Cardiac septum (tissue), 1 donor: ENCODE results near the gene MCCC2. TPM values are rescaled to one million over a fixed set of nuclear protein-coding genes. Genes with fewer than 3 reads are reported as not detected.
"Not testable (repeated sequence)": the region's sequence is repeated elsewhere in the genome, so short reads cannot be mapped to it uniquely, and the experiment has no call there.

Experiments used
- DNase-seq: peaks from one replicate; pipeline ENCODE4 v3.0.0-alpha.2; 2020; ENCODE audit warnings: low spot score
- intact Hi-C: fragments of 100-400 bp; cut with DNase I; formaldehyde crosslinking; loops from one replicate; pipeline ENCODE4 v1.14.0; 2022
- total RNA-seq: library from RNA; stranded (reverse); fragmentation: NEBNext Ultra II Directional; extraction: Animal tissue kit (Norgen Biotek cat#: 25700); gene quantifications from one replicate; pipeline ENCODE4 v1.2.1, GENCODE V29; 2021
- donor health status: DM: no; HTN: no; CAD: no.

The MCCC2 gene
- total RNA-seq, 1 donor from 2014 or later = 85.6 TPM

GRCh38 chr5:71652349-71652748 lies 65.2 kb downstream of the MCCC2 start:
- intact Hi-C loops = no loop called here
- no peak for DNase-seq

GRCh38 chr5:71652803-71653543 lies 65.8 kb downstream of the MCCC2 start:
- DNase-seq = no peak
- intact Hi-C loops = no loop called here

- intact Hi-C loops = no loop called here
- DNase-seq = no peak
Measured at GRCh38 chr5:71658916-71659662, 71.9 kb downstream of the MCCC2 start.

- no peak for DNase-seq
- intact Hi-C loops = no loop called here
Measured at GRCh38 chr5:71662381-71662780, 75.2 kb downstream of the MCCC2 start.

GRCh38 chr5:71663191-71663969 lies 76.2 kb downstream of the MCCC2 start:
- DNase-seq = no peak
- intact Hi-C loops = no loop called here

GRCh38 chr5:71664615-71665014 lies 77.5 kb downstream of the MCCC2 start:
- intact Hi-C loops, DNase-seq: not testable (repeated sequence)

GRCh38 chr5:71666321-71666720 lies 79.2 kb downstream of the MCCC2 start:
- DNase-seq = no peak
- intact Hi-C loops = no loop called here

DNA sequence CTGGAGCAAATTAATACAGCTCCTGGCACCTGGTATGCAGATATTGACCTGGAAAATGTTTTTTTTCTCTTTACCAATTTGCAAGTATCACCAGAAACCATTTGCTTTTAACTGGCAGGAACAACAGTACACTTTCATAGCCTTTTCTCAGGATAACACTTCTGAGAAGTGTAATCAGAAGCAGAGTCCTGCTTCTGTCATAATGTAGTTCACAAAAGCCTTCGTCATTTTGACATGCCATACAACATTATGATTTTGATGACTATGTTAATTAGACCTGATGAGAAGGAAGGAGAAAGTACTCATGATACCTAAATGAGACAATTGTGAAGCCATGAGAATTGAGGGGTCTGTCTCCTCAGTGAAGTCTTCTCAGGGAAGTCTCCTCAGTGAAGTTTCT lies 90.8 kb downstream of the MCCC2 start:
- no peak for DNase-seq
- intact Hi-C loops = no loop called here

DNA sequence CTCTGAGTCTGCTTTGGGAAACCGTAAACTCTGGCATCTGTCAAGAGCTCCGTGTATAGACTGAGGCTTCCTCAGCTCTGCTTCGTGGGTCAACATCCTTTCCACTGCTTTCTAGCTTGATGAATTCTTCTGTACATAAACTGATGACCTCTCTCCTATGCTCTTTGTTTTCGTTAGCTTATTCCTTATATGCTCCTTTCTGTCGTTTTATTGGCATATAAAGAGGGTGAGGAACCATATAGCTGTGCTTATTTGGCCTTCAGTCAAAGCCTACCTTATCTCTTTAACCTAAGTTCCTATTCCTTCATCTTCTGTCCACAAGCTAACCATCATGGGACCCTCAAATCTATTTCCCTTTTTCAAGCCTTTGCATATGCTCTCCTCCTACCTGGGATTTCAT lies 92.6 kb downstream of the MCCC2 start:
- no peak for DNase-seq
- intact Hi-C loops = no loop called here

DNA sequence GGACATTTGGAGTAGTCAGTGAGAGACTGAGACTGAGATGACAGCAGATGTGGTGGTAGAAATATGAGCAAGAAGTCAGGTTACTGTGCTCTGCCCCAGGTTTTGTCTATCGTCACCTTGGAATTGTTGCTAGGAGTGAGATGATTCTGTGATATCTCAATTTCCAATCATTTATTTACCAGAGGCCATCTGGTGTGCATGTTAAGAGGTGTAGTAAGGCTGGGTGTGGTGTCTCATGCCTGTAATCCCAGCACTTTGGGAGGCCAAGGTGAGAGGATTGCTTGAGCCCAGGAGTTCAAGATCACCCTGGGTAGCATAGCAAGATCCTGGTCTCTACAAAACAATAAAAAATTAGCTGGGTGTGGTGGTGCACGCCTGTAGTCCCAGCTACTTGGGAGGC lies 93.4 kb downstream of the MCCC2 start:
- intact Hi-C loops = no loop called here

GRCh38 chr5:71681296-71681695 lies 94.2 kb downstream of the MCCC2 start:
- intact Hi-C loops = no loop called here
- DNase-seq = no peak

More for the DNA sequence above, 93.4 kb downstream of the MCCC2 start:
- DNase-seq = no peak

- intact Hi-C loops = no loop called here
- DNase-seq = no peak
Measured at GRCh38 chr5:71684309-71684708, 97.2 kb downstream of the MCCC2 start.

DNA sequence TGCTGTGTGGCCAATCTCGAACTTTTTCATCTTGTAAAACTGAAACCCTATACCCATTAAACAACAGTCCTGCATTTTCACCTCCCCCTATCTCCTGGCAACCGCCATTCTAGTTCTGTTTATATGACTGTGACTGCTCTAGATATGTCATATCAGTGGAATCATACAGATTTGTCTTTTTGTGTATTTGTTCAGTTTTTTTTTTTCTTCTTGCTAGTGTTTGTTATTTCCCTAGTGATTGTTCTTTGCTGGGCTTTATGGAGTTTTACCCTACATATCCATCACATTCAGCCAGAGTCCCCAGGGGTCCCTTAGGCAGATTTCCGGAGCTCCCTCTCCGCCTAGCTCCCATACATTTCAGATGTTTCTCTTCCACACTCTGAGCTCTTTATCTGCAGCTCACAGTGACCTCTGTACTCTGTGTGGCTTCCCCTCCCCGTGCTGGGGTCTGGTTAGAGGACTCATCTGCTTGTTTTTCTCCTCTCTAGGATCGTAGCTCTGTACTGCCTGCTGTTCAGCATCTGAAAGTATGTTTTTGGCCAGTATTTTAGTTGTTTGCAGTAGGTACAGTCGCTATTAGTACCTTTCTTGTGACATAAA lies 106.8 kb downstream of the MCCC2 start:
- intact Hi-C loops = no loop called here

DNA sequence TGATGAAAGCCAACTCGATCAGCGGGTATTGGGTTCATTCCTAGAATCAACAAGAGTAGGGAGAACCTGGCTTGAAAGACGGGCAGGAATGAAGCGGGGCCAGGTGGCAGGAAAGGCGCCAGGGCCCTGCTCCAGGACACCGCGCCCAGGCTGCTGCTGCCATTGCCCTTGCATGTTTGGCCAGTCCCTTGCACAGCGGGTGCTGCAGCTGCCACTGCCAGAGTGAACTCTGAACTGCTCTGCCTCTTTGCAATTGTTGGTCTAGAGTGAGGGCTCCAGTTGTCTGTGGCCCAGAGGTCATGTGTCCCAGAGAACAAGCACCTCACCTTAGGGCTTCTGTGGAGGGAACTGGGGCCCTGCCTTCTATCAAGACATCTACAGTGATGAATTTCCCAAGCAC lies 107.9 kb downstream of the MCCC2 start:
- no peak for DNase-seq
- intact Hi-C loops = no loop called here

More for the DNA sequence above, 106.8 kb downstream of the MCCC2 start:
- no peak for DNase-seq

- DNase-seq = no peak
- intact Hi-C loops = no loop called here
Measured at GRCh38 chr5:71695595-71695994, 108.5 kb downstream of the MCCC2 start.

DNA sequence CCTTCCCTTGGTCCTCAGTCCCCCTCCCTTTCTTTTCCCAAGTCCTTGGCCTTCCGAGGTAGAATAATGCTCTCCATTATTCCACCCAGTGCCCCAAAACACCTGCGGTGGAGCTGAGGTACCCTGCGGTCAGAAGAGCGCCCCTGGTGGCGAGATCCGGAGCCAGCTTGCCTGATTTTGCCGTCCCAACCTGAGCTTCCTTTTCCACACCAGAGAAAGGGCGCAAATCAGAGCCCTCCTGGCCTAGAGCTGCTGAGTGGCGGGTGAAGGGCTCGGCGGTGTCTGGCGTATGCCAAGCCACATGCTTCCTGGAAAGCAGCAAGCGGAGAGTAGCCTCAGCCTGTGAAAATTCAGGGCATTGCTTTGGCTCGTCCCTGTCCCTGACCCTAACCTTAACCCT lies 110.8 kb downstream of the MCCC2 start:
- DNase-seq = no peak
- intact Hi-C loops = no loop called here

- DNase-seq = no peak
- intact Hi-C loops = no loop called here
Measured at GRCh38 chr5:71699233-71699632, 112.1 kb downstream of the MCCC2 start.

- intact Hi-C loops = no loop called here
- DNase-seq = no peak
Measured at GRCh38 chr5:71699751-71700150, 112.6 kb downstream of the MCCC2 start.

DNA sequence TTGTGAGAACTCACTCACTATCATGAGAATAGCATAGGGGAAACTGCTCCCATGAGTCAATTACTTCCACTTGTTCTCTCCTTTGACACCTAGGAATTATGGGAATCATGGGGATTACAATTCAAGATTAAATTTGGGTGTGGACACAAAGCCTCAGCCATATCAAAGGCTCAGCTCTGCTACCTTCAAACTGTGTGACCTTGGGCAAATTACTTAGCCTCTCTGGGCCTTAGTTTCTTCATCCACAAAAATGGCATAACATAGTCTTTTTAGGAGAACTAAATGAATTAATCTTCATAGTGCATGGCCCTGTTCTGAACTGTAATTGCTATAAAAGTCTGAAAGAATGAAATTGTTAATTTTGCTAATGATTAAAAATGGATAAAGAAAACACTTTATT lies 113.7 kb downstream of the MCCC2 start:
- intact Hi-C loops = no loop called here

DNA sequence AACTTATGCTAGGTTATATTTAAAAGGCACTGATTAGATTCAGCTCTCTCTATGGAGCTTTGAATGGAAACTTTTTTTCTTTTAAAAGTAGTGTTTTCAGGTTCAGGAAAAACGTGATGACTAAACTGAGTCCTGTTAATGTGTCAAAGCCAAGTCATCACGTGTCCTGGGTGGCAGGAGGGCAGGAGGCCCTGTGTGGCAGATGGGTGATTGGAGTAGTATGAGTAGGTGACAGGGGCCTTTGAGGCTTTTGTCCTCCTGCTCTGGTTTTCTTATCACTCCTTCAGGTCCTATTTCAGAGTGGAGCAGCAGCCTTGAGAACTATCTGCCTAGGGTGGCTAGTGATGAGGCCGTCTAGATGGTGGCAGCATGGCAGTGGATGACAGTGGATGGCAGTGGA lies 114.3 kb downstream of the MCCC2 start:
- intact Hi-C loops = no loop called here
- no peak for DNase-seq

More for the DNA sequence above, 113.7 kb downstream of the MCCC2 start:
- no peak for DNase-seq
